HEK293 (cell line): ENCODE measurements around the gene ITGAL.
A peak's percentile ranks its signal among the peaks of the same experiment; 100 is the strongest.

Source experiments
- HOXC10 ChIP-seq: sonication (generic); formaldehyde crosslinking; IDR thresholded peaks from 2 replicates; pipeline ENCODE4 v1.8.1; 2023; ENCODE audit warnings: mild to moderate bottlenecking, missing genetic modification reagents
- IKZF3 ChIP-seq: fragments of 450-650 bp; IDR thresholded peaks from 2 replicates; pipeline ENCODE4 v1.5.0; 2018; ENCODE audit warnings: missing biosample characterization, mild to moderate bottlenecking, missing genetic modification characterization, moderate library complexity
- MEIS1 ChIP-seq: sonication (generic); formaldehyde crosslinking; IDR thresholded peaks from 2 replicates; pipeline ENCODE4 v1.8.1; 2022; ENCODE audit warnings: missing genetic modification reagents, mild to moderate bottlenecking, borderline replicate concordance
- PRDM10 ChIP-seq: fragments of 450-650 bp; formaldehyde crosslinking; IDR thresholded peaks from 2 replicates; pipeline ENCODE4 v1.5.1; 2016; ENCODE audit warnings: missing biosample characterization, missing genetic modification characterization
- RBAK ChIP-seq: fragments of 450-650 bp; formaldehyde crosslinking; IDR thresholded peaks from 2 replicates; pipeline ENCODE4 v1.5.1; 2016; ENCODE audit warnings: missing biosample characterization, missing genetic modification characterization
- SCRT1 ChIP-seq: fragments of 450-650 bp; formaldehyde crosslinking; IDR thresholded peaks from 2 replicates; pipeline ENCODE4 v1.5.1; 2016; ENCODE audit warnings: missing biosample characterization, missing genetic modification characterization, borderline replicate concordance
- SP7 ChIP-seq: fragments of 450-650 bp; formaldehyde crosslinking; IDR thresholded peaks from 2 replicates; pipeline ENCODE4 v1.5.1; 2016; ENCODE audit warnings: missing biosample characterization, missing genetic modification characterization
- ZFP41 ChIP-seq: fragments of 450-650 bp; formaldehyde crosslinking; IDR thresholded peaks from 2 replicates; pipeline ENCODE4 v1.5.1; 2016; ENCODE audit warnings: missing biosample characterization, missing genetic modification characterization, borderline replicate concordance
- ZNF121 ChIP-seq: fragments of 450-650 bp; formaldehyde crosslinking; IDR thresholded peaks from 2 replicates; pipeline ENCODE4 v1.5.1; 2016; ENCODE audit warnings: missing biosample characterization, missing genetic modification characterization
- ZNF266 ChIP-seq: fragments of 450-650 bp; formaldehyde crosslinking; IDR thresholded peaks from 2 replicates; pipeline ENCODE4 v1.5.1; 2016; ENCODE audit warnings: missing biosample characterization, missing genetic modification characterization, low read depth
- ZNF292 ChIP-seq: fragments of 450-650 bp; formaldehyde crosslinking; IDR thresholded peaks from 2 replicates; pipeline ENCODE4 v1.5.1; 2016; ENCODE audit warnings: low read depth, missing biosample characterization, missing genetic modification characterization, borderline replicate concordance
- ZNF335 ChIP-seq: fragments of 450-650 bp; formaldehyde crosslinking; conservative IDR thresholded peaks from 2 replicates; pipeline ENCODE4 v1.5.1; 2016; ENCODE audit warnings: missing biosample characterization, missing genetic modification characterization
- ZNF433 ChIP-seq: fragments of 450-650 bp; formaldehyde crosslinking; IDR thresholded peaks from 2 replicates; pipeline ENCODE4 v1.5.1; 2016; ENCODE audit warnings: missing biosample characterization, missing genetic modification characterization, low read depth
- ZNF501 ChIP-seq: fragments of 450-650 bp; formaldehyde crosslinking; IDR thresholded peaks from 2 replicates; pipeline ENCODE4 v1.5.1; 2016; ENCODE audit warnings: missing biosample characterization, missing genetic modification characterization
- ZNF518A ChIP-seq: fragments of 450-650 bp; formaldehyde crosslinking; conservative IDR thresholded peaks from 2 replicates; pipeline ENCODE4 v1.5.1; 2016; ENCODE audit warnings: low read depth, missing biosample characterization, missing genetic modification characterization
- ZNF555 ChIP-seq: fragments of 450-650 bp; formaldehyde crosslinking; conservative IDR thresholded peaks from 2 replicates; pipeline ENCODE4 v1.5.1; 2017; ENCODE audit warnings: missing biosample characterization, mild to moderate bottlenecking, missing genetic modification characterization, inconsistent platforms
- ZNF560 ChIP-seq: fragments of 450-650 bp; formaldehyde crosslinking; IDR thresholded peaks from 2 replicates; pipeline ENCODE4 v1.5.1; 2017; ENCODE audit warnings: missing biosample characterization, missing genetic modification characterization, borderline replicate concordance
- ZNF610 ChIP-seq: fragments of 450-650 bp; formaldehyde crosslinking; IDR thresholded peaks from 2 replicates; pipeline ENCODE4 v1.5.1; 2016; ENCODE audit warnings: missing biosample characterization, missing genetic modification characterization, borderline replicate concordance
- ZNF623 ChIP-seq: fragments of 450-650 bp; formaldehyde crosslinking; IDR thresholded peaks from 2 replicates; pipeline ENCODE4 v1.5.1; 2016; ENCODE audit warnings: missing biosample characterization, missing genetic modification characterization
- ZNF626 ChIP-seq: fragments of 450-650 bp; sonication (Bioruptor Pico); formaldehyde crosslinking; IDR thresholded peaks from 2 replicates; pipeline ENCODE4 v1.5.1; 2018; ENCODE audit warnings: missing biosample characterization, missing genetic modification characterization, inconsistent platforms
- ZNF707 ChIP-seq: fragments of 450-650 bp; formaldehyde crosslinking; IDR thresholded peaks from 2 replicates; pipeline ENCODE4 v1.5.1; 2016; ENCODE audit warnings: missing biosample characterization, missing genetic modification characterization
- ZNF747 ChIP-seq: fragments of 450-650 bp; formaldehyde crosslinking; IDR thresholded peaks from 2 replicates; pipeline ENCODE4 v1.5.1; 2016; ENCODE audit warnings: missing biosample characterization, missing genetic modification characterization
- ZXDB ChIP-seq: fragments of 450-650 bp; formaldehyde crosslinking; IDR thresholded peaks from 2 replicates; pipeline ENCODE4 v1.5.1; 2016; ENCODE audit warnings: missing biosample characterization, missing genetic modification characterization
- TF ChIP-seq, protein P1 (sequence below): fragments of 450-650 bp; formaldehyde crosslinking; IDR thresholded peaks from 2 replicates; pipeline ENCODE4 v1.5.1; 2016; ENCODE audit warnings: missing biosample characterization, missing genetic modification characterization
- TF ChIP-seq, protein P2 (sequence below): fragments of 450-650 bp; formaldehyde crosslinking; IDR thresholded peaks from 2 replicates; pipeline ENCODE4 v1.5.1; 2017; ENCODE audit warnings: missing biosample characterization, missing genetic modification characterization
- TF ChIP-seq, protein P3 (sequence below): fragments of 450-650 bp; formaldehyde crosslinking; IDR thresholded peaks from 2 replicates; pipeline ENCODE4 v1.5.1; 2016; ENCODE audit warnings: missing biosample characterization, missing genetic modification characterization

ITGAL gene

DNA sequence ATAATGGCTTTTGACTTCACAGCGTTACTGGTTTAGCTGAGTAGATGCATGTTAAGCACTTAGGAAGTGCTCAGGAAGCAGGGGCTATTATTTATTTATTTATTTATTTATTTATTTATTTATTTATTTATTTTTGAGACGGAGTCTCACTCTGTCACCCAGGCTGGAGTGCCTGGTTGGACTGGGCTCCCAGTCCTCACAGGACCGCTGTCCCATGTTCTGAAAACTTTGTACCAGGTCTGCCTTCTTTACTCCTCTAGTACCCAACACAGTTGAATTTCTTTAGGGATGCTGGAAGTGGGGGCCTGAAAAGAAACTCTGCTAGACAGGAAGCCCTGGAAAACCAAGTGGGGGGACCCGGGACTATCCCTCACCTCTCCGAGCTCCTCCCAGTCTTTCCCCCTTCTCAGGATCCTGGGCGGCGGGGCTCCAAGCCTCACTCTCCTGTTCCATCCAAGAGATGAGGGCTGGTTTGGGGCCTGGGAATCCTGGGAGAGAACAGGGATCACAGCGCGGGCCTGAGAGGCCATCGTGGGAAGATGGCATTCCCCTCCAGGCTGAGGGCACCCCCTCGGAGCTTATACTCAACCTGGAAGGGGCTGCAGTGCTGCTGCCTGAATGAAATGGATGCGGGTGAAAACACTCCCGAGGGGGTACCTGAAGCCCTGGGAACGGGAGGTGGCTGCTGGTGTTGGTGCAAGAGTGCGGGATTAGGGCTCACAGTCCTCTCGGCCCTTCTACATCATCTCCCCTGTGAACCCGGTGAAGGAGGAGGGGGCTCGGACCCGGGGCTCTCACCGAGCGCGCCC, 98.3 kb downstream of the ITGAL start (continued):
- TF ChIP-seq ZNF747 (tag by site-specific recombination) (no peak), MEIS1 (no peak), SP7 (tag by site-specific recombination) (no peak), ZNF626 (tag by site-specific recombination) (no peak), ZNF292 (tag by site-specific recombination) (peak; percentile 100), ZNF501 (tag by site-specific recombination) (peak; percentile 94), ZNF121 (tag by site-specific recombination) (peak; percentile 78), IKZF3 (peak; percentile 69), ZNF266 (peak; percentile 99), ZNF433 (tag by site-specific recombination) (peak; percentile 100), ZNF610 (tag by site-specific recombination) (peak; percentile 88), ZNF335 (tag by site-specific recombination) (peak; percentile 93), ZNF518A (tag by site-specific recombination) (peak; percentile 99), ZNF707 (tag by site-specific recombination) (no peak), RBAK (tag by site-specific recombination) (peak; percentile 90), ZNF555 (tag by site-specific recombination) (no peak; the same call in 1 of the 2 replicates), ZNF560 (peak; percentile 99), ZXDB (tag by site-specific recombination) (peak; percentile 96), SCRT1 (tag by site-specific recombination) (no peak), HOXC10 (CRISPR knock-in tag) (no peak), ZNF623 (tag by site-specific recombination) (peak; percentile 95), ZFP41 (no peak), PRDM10 (no peak)
- TF ChIP-seq, protein P1, sequence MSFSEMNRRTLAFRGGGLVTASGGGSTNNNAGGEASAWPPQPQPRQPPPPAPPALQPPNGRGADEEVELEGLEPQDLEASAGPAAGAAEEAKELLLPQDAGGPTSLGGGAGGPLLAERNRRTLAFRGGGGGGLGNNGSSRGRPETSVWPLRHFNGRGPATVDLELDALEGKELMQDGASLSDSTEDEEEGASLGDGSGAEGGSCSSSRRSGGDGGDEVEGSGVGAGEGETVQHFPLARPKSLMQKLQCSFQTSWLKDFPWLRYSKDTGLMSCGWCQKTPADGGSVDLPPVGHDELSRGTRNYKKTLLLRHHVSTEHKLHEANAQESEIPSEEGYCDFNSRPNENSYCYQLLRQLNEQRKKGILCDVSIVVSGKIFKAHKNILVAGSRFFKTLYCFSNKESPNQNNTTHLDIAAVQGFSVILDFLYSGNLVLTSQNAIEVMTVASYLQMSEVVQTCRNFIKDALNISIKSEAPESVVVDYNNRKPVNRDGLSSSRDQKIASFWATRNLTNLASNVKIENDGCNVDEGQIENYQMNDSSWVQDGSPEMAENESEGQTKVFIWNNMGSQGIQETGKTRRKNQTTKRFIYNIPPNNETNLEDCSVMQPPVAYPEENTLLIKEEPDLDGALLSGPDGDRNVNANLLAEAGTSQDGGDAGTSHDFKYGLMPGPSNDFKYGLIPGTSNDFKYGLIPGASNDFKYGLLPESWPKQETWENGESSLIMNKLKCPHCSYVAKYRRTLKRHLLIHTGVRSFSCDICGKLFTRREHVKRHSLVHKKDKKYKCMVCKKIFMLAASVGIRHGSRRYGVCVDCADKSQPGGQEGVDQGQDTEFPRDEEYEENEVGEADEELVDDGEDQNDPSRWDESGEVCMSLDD (tag by site-specific recombination): no peak
- TF ChIP-seq, protein P2, sequence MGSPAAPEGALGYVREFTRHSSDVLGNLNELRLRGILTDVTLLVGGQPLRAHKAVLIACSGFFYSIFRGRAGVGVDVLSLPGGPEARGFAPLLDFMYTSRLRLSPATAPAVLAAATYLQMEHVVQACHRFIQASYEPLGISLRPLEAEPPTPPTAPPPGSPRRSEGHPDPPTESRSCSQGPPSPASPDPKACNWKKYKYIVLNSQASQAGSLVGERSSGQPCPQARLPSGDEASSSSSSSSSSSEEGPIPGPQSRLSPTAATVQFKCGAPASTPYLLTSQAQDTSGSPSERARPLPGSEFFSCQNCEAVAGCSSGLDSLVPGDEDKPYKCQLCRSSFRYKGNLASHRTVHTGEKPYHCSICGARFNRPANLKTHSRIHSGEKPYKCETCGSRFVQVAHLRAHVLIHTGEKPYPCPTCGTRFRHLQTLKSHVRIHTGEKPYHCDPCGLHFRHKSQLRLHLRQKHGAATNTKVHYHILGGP (tag by site-specific recombination): no peak
- TF ChIP-seq, protein P3, sequence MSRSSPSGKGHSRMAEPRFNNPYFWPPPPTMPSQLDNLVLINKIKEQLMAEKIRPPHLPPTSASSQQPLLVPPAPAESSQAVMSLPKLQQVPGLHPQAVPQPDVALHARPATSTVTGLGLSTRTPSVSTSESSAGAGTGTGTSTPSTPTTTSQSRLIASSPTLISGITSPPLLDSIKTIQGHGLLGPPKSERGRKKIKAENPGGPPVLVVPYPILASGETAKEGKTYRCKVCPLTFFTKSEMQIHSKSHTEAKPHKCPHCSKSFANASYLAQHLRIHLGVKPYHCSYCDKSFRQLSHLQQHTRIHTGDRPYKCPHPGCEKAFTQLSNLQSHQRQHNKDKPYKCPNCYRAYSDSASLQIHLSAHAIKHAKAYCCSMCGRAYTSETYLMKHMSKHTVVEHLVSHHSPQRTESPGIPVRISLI (tag by site-specific recombination): 0 out of 2 replicates have a peak, but pooled peaks have one; percentile 12
